ENCODE results near the gene C2CD5. TPM values are rescaled to one million over a fixed set of nuclear protein-coding genes. Genes with fewer than 3 reads are reported as not detected.

C2CD5 gene
- total RNA-seq: 10 to 100 TPM; 43.7 to 68.5 (median 46.8) TPM

GRCh38 chr12:22544038-22544979, at the start of gene C2CD5:
C2CD5 (minus strand) TSS chr12:22544542; CDS start chr12:22544150, 392 bp downstream.
- TF ChIP-seq CTCF (IDR thresholded peaks at IDR 0.05): peak in 4 of 6 experiments; percentile 26 to 55 (median 45)
- peak; percentile 83 to 84 for TF ChIP-seq POLR2A (IDR thresholded peaks at IDR 0.05)
- Histone ChIP-seq H3K9me3 (peaks cover 0 to 8% (median 0%) of the 10 kb centered on the region in 4 donors), H3K27me3 (no peaks in the 10 kb centered on the region), H3K36me3 (no peaks in the 10 kb centered on the region), H3K4me1 (peaks cover 0 to 24% (median 8%) of the 10 kb centered on the region in 4 donors), H3K4me3 (peak within 1 kb of the TSS; percentile 74 to 89 (median 78)), H3K27ac (peak within 1 kb of the TSS; percentile 92 to 98 (median 93))
- DNase-seq: peak; percentile 96 to 98 (median 96)

GRCh38 chr12:22593864-22594263, 49.5 kb upstream of the C2CD5 start:
- no peak overlapping the region for H3K27ac ChIP-seq
- DNase-seq: no peak
- H3K4me1 ChIP-seq: no peaks in the 10 kb centered on the region
- H3K4me3 ChIP-seq: no peak overlapping the region
- H3K36me3 ChIP-seq: no peaks in the 10 kb centered on the region
- TF ChIP-seq POLR2A (IDR thresholded peaks at IDR 0.05) (no peak), CTCF (IDR thresholded peaks at IDR 0.05) (no peak)
- H3K27me3 ChIP-seq: no peaks in the 10 kb centered on the region
- H3K9me3 ChIP-seq: no peaks in the 10 kb centered on the region

GRCh38 chr12:22588817-22589216, 44.5 kb upstream of the C2CD5 start:
- Histone ChIP-seq H3K4me3 (no peak overlapping the region), H3K36me3 (no peaks in the 10 kb centered on the region), H3K4me1 (no peaks in the 10 kb centered on the region), H3K27me3 (no peaks in the 10 kb centered on the region), H3K9me3 (no peaks in the 10 kb centered on the region), H3K27ac (no peak overlapping the region)
- TF ChIP-seq POLR2A (IDR thresholded peaks at IDR 0.05): no peak
- DNase-seq: no peak

- Histone ChIP-seq H3K9me3 (no peaks in the 10 kb centered on the region), H3K4me3 (no peak overlapping the region), H3K4me1 (no peaks in the 10 kb centered on the region), H3K27ac (no peak overlapping the region), H3K27me3 (no peaks in the 10 kb centered on the region), H3K36me3 (no peaks in the 10 kb centered on the region)
- TF ChIP-seq POLR2A (IDR thresholded peaks at IDR 0.05): no peak
- no peak for TF ChIP-seq CTCF (IDR thresholded peaks at IDR 0.05)
- DNase-seq: no peak
Measured at GRCh38 chr12:22578328-22578727, 34.0 kb upstream of the C2CD5 start.

- no peak for TF ChIP-seq CTCF (IDR thresholded peaks at IDR 0.05)
- TF ChIP-seq POLR2A (IDR thresholded peaks at IDR 0.05): no peak
- H3K4me1 ChIP-seq: no peaks in the 10 kb centered on the region
- H3K4me3 ChIP-seq: no peak overlapping the region
- no peak overlapping the region for H3K27ac ChIP-seq
- H3K36me3 ChIP-seq: no peaks in the 10 kb centered on the region
- DNase-seq: no peak
- no peaks in the 10 kb centered on the region for H3K9me3 ChIP-seq
- H3K27me3 ChIP-seq: no peaks in the 10 kb centered on the region
Measured at GRCh38 chr12:22577667-22578066, 33.3 kb upstream of the C2CD5 start.

GRCh38 chr12:22576473-22576872, 32.1 kb upstream of the C2CD5 start:
- H3K4me1 ChIP-seq: no peaks in the 10 kb centered on the region
- H3K27me3 ChIP-seq: no peaks in the 10 kb centered on the region
- no peak overlapping the region for H3K4me3 ChIP-seq
- TF ChIP-seq CTCF (IDR thresholded peaks at IDR 0.05) (no peak), POLR2A (IDR thresholded peaks at IDR 0.05) (no peak)
- H3K9me3 ChIP-seq: no peaks in the 10 kb centered on the region
- no peak for DNase-seq
- no peak overlapping the region for H3K27ac ChIP-seq
- H3K36me3 ChIP-seq: no peaks in the 10 kb centered on the region
